Measurements from ENCODE around the gene NPTX2.

NPTX2 gene

DNA sequence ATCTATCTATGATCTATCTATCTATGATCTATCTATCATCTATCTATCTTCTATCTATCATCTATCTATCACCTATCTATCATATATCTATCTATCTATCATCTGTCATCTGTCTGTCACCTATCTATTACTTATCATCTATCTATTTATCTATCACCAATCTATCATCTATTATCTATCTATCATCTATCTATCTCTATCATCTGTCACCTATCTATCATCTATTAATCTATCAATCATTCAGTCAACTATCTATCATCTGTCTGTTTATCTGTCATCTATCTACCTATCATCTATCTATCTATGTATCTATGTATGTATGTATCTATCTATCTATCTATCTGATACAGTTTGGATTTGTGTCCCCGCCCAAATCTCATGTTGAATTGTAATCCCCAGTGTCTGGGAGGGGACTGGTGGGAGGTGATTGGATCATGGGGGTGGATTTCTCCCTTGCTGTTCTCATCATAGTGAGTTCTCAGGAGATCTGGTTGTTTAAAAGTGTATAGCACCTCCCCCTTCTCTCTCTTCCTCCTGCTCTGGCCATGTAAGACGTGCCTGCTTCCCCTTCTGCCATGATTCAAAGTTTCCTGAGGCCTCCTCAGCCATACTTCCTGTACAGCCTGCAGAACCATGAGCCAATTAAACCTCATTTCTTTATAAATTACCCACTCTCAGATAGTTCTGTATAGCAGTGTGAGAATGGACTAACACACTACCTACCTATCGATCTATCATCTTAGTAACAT lies 37.6 kb downstream of the NPTX2 start:
- no peak for DNase-seq (ENCODE audit: low read depth in 2 of 2)

DNA sequence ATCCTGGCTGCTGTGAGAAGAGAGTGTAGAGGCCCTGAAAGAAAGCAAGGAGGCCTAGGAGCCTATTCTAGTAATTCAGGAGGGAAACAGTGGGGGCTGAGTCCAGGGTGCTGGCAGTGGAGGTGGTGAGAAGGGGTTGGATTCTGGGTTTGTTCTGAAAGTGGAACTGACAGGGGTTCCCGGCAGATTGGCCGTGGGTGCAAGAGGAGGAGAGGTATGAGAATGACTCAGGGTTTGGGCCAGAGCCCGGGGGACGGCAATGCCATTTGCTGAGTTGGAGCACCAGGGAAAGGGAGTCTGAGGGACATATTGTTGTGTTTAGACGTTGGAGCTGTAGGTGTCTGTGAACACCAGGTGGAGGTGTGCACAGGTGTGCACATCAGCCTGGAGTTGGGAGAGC lies 38.5 kb downstream of the NPTX2 start:
- DNase-seq (ENCODE audit: low read depth in 2 of 2), result no peak

DNA sequence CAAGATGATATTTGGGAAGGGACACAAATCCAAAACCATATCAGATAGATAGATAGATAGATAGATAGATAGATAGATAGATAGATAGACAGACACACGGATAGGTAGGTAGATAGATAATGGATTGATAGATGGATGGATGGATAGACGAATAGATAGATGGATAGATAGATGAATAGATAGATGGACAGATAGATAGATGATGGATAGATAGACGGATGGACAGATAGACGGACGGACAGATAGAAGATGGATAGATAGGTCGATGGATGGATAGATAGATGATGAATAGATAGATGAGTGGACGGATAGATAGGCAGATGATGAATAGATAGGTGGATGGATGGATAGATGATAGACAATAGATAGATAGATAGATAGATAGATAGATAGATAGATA lies 39.8 kb downstream of the NPTX2 start:
- DNase-seq (ENCODE audit: low read depth in 2 of 2), result no peak

DNA sequence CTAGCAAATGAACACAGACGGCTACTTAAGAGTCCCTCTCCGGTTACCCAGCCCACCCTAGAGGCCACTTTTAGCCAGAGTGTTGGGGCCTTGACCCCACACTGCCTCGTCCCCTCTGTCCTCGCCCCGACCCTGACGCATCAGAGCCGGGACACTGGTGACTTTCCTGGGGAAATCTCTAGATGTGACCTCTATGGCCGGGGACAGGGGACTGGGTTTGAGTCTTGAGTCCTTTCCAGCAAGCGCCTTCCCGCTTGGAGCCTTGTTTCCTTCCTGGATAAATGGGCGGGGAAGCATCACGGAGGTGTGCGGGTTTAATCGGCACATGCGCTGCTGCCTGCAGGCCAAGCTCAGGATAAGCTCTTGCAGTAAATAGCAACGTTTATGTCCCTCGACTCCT lies 40.7 kb downstream of the NPTX2 start:
- no peak for DNase-seq (ENCODE audit: low read depth in 2 of 2)

DNA sequence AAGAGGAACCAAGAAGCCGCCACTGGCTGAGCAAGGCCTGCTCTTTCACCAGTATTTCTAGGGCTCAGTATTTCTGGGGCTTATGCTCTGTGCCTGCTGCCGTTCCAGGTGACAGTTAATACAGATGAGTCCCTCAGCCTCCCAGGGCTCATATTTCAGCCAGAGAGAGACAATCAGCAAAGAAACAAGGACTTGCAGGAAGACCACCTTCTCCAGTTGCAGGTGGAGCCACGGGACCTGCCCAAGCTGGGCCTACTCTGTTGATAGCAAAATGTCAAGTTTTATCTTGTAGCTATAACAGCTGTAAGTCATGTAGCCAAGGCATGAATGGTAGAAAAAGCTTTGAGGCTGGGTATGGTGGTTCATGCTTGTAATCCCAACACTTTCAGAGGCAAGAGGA lies 42.7 kb downstream of the NPTX2 start:
- no peak for DNase-seq (ENCODE audit: low read depth in 2 of 2)

DNA sequence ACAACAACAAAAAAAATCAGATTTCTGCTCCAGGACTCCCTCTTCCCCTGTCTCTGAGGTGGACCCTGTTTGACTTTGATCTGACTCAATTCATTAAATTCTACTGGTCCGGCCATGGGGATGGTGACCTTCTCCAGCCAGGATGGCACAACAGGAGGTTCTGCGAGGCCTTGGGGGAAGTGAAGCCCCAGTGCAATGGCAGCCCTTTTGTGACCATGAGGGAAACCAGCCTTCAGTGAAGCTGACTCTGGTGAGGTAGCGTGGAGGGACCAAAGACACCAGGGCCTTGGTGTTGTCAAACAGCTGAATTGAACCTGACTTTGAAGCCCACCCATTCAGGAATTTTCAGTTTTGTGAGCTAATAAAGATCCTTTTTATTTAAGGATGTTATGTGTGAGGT lies 44.5 kb downstream of the NPTX2 start:
- DNase-seq (ENCODE audit: low read depth in 2 of 2), result no peak

DNA sequence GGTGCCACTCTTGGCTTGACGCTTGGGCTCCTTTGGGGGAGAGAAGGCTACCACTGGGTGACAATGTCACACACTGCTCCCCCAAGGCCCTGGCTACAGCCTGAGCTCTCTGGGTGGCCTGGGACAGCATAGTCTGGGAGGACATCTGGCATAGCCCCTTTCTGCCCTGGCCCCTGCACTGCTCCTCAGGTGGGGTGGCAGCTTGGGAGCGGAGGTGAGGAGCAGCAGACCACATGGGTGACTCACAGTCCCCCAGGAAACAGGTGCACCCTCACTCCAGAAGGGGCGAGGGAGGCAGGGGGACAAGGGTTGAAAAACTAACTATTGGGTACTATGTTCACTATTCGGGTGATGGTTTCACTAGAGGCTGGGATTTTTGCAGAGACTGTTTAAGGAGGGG lies 45.2 kb downstream of the NPTX2 start:
- no peak for DNase-seq (ENCODE audit: low read depth in 2 of 2)

DNA sequence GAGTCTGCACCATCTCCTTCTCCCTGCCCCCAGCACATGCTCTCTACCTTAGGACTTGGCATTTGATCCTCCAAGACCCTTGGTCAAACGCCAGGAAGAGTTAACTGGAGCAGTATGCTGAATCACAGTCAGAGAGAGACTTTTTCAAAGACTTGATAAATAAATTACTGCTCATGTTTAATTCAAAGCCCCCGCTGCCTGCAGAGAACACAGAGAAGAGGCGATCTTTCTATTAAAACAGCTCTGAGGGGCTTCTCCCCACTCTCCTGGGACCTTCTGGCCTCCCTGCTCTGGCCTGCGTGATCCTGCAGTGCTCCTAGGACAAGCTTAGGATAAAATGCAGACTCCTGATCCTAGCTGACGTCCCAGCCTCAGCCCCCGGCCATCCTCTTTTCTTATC lies 47.8 kb downstream of the NPTX2 start:
- DNase-seq (ENCODE audit: low read depth in 2 of 2), result no peak

DNA sequence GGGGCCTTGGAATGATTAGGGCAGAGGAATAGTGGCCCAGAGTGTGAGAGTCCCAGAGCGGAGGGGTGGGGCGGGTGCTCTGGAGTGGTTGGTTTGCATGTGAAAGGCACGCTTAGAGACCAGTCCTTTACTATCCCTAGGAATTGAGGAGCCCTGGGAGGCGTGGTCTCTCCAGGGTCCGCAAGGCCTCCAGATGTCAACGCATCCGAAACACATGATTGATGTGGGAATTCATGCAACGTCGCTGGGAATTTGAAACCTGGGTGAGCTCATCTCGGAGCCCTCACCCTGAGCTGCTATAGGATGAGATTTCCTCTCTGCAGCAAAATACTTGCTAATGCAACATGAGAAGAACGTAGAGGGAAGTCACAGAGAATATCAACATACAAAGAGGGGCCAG lies 51.2 kb downstream of the NPTX2 start:
- no peak for DNase-seq (ENCODE audit: low read depth in 2 of 2)

DNA sequence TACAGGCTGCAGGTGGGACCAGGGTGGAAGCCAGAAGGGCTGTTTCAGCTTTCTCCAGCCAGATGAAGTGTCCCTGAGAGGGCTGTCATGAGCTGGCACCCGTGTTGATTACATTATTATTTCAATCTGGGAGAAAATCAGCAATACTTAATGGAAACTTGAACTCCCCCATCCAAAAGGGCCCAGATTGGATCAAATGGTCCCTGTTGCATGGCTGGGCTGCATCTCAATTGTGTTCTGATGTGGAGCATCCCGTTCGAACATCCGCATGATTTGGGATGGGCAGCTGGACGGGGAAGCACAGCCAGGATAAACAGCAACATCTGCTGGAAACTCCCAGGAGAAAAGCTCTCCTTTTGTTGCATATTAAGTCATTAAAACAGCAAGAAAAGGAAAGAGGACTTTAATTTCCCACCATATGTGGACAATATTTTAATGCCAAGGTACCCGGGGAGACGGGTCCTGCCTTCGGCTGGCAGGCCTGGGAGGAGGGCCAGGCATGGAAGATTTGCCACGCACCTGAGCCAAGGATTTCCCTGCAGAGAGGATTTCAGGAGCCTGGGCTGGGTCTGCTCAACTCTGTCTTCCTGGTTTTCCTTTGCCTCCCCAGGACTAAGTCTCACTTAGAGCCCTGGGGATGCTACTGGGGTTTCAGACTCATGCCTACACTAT lies 52.4 kb downstream of the NPTX2 start:
- no peak for DNase-seq (ENCODE audit: low read depth in 2 of 2)

DNA sequence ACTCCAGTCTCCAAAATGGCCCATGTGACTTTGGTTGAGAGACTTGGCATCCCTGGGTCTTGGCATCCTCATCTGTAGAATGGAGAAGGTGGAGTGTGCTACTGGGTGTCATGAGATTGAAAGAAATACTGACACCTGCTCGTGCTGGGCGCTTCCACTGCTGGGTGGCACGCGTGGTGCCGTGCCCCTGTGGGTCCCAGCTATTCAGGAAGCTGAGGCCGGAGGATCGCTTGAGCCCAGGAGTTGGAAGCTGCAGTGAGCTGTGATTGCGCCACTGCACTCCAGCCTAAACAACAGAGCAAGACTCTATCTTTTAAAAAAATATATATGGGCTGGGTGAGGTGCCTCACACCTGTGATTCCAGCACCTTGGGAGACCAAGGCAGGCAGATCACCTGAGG lies 53.1 kb downstream of the NPTX2 start:
- DNase-seq (ENCODE audit: low read depth in 2 of 2), result no peak

DNA sequence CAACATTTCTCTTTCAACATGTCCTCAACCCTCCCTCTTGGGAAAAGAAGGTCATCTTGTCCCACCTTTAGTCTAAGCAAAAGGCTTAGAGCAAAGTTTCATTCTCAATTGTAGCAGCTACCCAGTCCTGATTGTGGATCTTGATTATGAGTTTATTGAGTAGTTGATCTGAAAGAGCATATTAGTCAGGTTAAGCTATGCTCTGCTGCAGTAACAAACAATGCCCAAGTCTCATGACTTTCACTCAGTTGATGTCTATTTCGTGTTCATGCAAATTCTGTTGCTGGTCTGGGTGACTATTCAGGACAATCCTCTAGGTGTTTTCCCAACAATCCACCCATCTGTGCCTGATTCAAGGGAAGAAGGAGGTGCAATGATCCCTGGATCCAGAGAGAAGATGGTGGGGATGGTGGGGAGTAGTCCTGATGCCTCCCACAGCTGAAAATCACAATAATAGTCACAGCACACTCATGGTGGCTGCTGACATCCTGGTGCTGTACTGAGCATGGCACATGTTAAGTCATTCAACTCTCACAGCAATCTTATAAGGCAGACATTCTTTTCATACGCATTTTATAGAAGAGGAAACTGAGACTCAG lies 54.7 kb downstream of the NPTX2 start:
- no peak for DNase-seq (ENCODE audit: low read depth in 2 of 2)

DNA sequence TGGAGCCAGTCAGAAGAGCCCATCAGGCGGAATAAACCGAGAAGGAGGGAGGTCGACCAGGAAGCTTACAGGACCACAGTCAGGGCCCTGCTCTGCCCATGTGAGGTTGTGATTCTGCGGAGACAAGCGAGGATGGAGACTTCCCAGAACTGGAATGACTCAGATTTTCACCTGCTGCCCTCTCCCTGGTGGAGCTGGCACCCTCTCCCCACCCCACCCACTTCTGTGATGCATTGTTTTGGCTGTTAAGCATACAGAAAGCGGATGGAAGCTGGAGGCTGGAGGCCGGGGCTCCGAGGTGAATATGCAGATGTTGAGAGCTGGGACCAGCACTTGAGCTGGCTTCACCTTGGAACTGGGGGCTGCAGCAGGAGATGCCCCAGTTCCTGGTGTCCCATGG lies 57.4 kb downstream of the NPTX2 start:
- no peak for DNase-seq (ENCODE audit: low read depth in 2 of 2)

DNA sequence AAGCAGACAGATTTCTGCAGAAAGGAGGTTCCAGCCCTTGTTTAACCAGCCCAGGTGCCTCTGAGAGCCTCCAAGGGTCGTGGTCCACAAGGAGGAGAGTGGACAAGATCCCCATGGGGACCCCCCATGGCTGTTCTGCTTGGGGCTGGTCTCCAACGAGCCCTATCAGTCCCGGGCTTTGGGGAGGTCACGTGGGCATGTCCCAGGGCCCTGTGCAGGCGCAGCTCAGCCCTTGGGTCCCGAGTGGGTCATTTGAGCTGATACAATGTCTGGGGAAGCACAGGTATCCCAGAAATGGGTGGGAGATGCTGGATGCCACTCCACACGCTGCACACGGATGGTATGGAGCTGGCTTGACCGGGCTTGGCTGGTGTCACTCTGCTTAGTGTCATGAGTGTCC lies 57.8 kb downstream of the NPTX2 start:
- no peak for DNase-seq (ENCODE audit: low read depth in 2 of 2)

DNA sequence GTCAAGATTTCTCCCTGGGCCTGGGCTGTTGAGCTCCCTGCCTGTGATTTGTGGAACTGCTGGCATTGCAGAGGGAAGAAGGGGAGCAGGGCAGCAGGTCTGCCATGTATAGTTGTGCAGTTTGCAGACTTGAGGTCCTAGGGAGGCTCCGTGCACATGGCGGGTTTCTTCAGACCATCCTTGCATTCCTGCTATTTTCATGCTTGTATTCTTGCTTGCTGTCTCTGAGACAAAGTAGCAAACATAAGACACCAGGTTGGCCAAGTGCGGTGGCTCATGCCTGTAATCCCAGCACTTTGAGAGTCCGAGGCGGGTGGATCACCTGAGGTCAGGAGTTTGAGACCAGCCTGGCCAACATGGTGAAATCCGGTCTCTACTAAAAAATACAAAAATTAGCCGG lies 61.1 kb downstream of the NPTX2 start:
- no peak for DNase-seq (ENCODE audit: low read depth in 2 of 2)
